ENCODE results near the gene SAP130. TPM values are rescaled to one million over a fixed set of nuclear protein-coding genes. Genes with fewer than 3 reads are reported as not detected.

The SAP130 gene
- total and polyA plus RNA-seq, 2 of the 4 experiments (the other 2 are of a cell fraction) = 6.1 to 17.1 TPM

- H3K27ac ChIP-seq (ENCODE audit: insufficient read depth, low read length) = no peak overlapping the region
- H4K20me1 ChIP-seq (ENCODE audit: insufficient read depth, low read length) = no peaks in the 10 kb centered on the region
- no peak overlapping the region for H2BK120ac ChIP-seq (ENCODE audit: low read depth, low read length)
- H3K9me3 ChIP-seq (ENCODE audit: control insufficient read depth, insufficient read depth, low read length) = peaks cover 3% of the 10 kb centered on the region; the same call in 1 of the 2 replicates
- H2BK5ac ChIP-seq (ENCODE audit: low read depth, low read length, poor library complexity, severe bottlenecking) = no peak overlapping the region
- no peak overlapping the region for H3K4me2 ChIP-seq (ENCODE audit: low read depth, low read length)
- H2AFZ ChIP-seq (replicated peaks; ENCODE audit: low read length, poor library complexity) = no peak overlapping the region
- H3K56ac ChIP-seq (ENCODE audit: extremely low read depth, insufficient read depth, low read length) = no peak overlapping the region
- ChIA-PET CTCF (no interaction called here), POLR2A (ENCODE audit: unreplicated experiment) (no interaction called here)
- in situ Hi-C loops (cut with MboI; ENCODE audit: low sequenced_read_pairs) = loop anchor here (25.0 kb wide), 1 partner anchor 680 kb away; no protein-coding TSS in a partner anchor
- TF ChIP-seq POLR2A (IDR thresholded peaks at IDR 0.05; ENCODE audit: low read depth, low read length) = no peak
- TF ChIP-seq CHD1 (IDR thresholded peaks at IDR 0.05; ENCODE audit: low read depth, low read length) = no peak
- TF ChIP-seq USF2 (IDR thresholded peaks at IDR 0.05; ENCODE audit: low read depth, low read length) = no peak
- no peak for TF ChIP-seq RAD21 (IDR thresholded peaks at IDR 0.05; ENCODE audit: low read length)
- no peak for TF ChIP-seq CEBPB (IDR thresholded peaks at IDR 0.05; ENCODE audit: low read depth, low read length)
- TF ChIP-seq CTCF (conservative IDR thresholded peaks at IDR 0.05; ENCODE audit: low read depth, low read length) = no peak
- TF ChIP-seq RCOR1 (IDR thresholded peaks at IDR 0.05; ENCODE audit: insufficient replicate concordance, low read length) = no peak
- no peak for TF ChIP-seq MAZ (IDR thresholded peaks at IDR 0.05; ENCODE audit: borderline replicate concordance, low read depth, low read length)
- no peak for TF ChIP-seq RFX5 (IDR thresholded peaks at IDR 0.05; ENCODE audit: low read depth, low read length)
- no peak for TF ChIP-seq ELK1 (IDR thresholded peaks at IDR 0.05; ENCODE audit: borderline replicate concordance, low read depth, low read length)
- TF ChIP-seq BHLHE40 (IDR thresholded peaks at IDR 0.05; ENCODE audit: low read depth, low read length) = no peak
- no peak for TF ChIP-seq MXI1 (IDR thresholded peaks at IDR 0.05; ENCODE audit: borderline replicate concordance, low read depth, low read length)
- no peak for TF ChIP-seq NFE2L2 (IDR thresholded peaks at IDR 0.05; ENCODE audit: low read depth, low read length)
- TF ChIP-seq MAFK (IDR thresholded peaks at IDR 0.05; ENCODE audit: low read depth, low read length) = no peak
- no peak for TF ChIP-seq SMC3 (IDR thresholded peaks at IDR 0.05; ENCODE audit: low read depth, low read length)
- no peak for TF ChIP-seq FOS (IDR thresholded peaks at IDR 0.05; ENCODE audit: low read depth, low read length)
- intact Hi-C loops (cut with micrococcal nuclease) = no loop called here
- no peak overlapping the region for H2BK15ac ChIP-seq (ENCODE audit: low read depth, low read length)
- no peak overlapping the region for H3K4me3 ChIP-seq (ENCODE audit: insufficient read depth, low read depth, low read length)
- H3K18ac ChIP-seq (ENCODE audit: low read depth, low read length) = no peak overlapping the region
- no peaks in the 10 kb centered on the region for H3K4me1 ChIP-seq (ENCODE audit: control insufficient read depth, insufficient read depth, low read length)
- H3K9ac ChIP-seq (ENCODE audit: low read depth, low read length) = no peak overlapping the region
- H3K79me1 ChIP-seq (ENCODE audit: low read depth in 1 of 2, low read length in 2 of 2) = no peaks in the 10 kb centered on the region
- H2BK20ac ChIP-seq (ENCODE audit: low read depth, low read length) = no peak overlapping the region
- DNase-seq (no peak), ATAC-seq (ENCODE audit: low read depth) (no peak)
- no CpG with 5 or more reads among the region's 3 CpGs for WGBS, 2 experiments (ENCODE audit: extremely low coverage in 2 of 2, insufficient read length in 1 of 2)
- no peak overlapping the region for H3K4ac ChIP-seq (ENCODE audit: low read depth, low read length)
- no peak overlapping the region for H4K5ac ChIP-seq (ENCODE audit: low read depth, low read length)
- no peaks in the 10 kb centered on the region for H3K9me1 ChIP-seq (ENCODE audit: insufficient read depth, low read length)
- H2AK9ac ChIP-seq (replicated peaks; ENCODE audit: low read depth, low read length, poor library complexity) = no peak overlapping the region
- H3K36me3 ChIP-seq (ENCODE audit: control insufficient read depth, insufficient read depth, low read length) = no peaks in the 10 kb centered on the region
- dilution Hi-C loops (cut with HindIII; ENCODE audit: low sequenced_read_pairs, unreplicated experiment) = no loop called here
- no TSS peak for BruUV-seq (replicated peaks)
- no peak overlapping the region for H3K14ac ChIP-seq (replicated peaks; ENCODE audit: low read depth, low read length)
- H3K27me3 ChIP-seq (ENCODE audit: control insufficient read depth, insufficient read depth, low read length) = peaks cover 2% of the 10 kb centered on the region
- no peak overlapping the region for H4K91ac ChIP-seq (ENCODE audit: insufficient read depth, low read depth, low read length)
- no peak overlapping the region for H2AK5ac ChIP-seq (ENCODE audit: low read depth, low read length)
- no peak overlapping the region for H3K23ac ChIP-seq (ENCODE audit: low read depth, low read length)
- no peak overlapping the region for H4K8ac ChIP-seq (ENCODE audit: low read depth in 2 of 2, low read length in 2 of 2)
Observed at GRCh38 chr2:128057334-128057733, 29.5 kb upstream of the SAP130 start.

Measured in IMR-90 (cell line).